Smooth muscle cell (in vitro differentiated cells): ENCODE data around the gene LANCL2. TPM values are rescaled to one million over a fixed set of nuclear protein-coding genes. Genes with fewer than 3 reads are reported as not detected.
A peak's percentile ranks its signal among the peaks of the same experiment; 100 is the strongest.

Experiments used
- DNase-seq: peaks from one replicate; lab custom pipeline; 2025; ENCODE audit not compliant: unreplicated experiment; lab: John Stamatoyannopoulos, UW
- H2AFZ ChIP-seq: fragments of 200-600 bp; sonication (generic); 2 replicates; pipeline ENCODE4 v1.6.0; 2016; ENCODE audit warnings: antibody characterized with exemption, low read depth, mild to moderate bottlenecking
- H3F3A ChIP-seq: fragments of 200-600 bp; sonication (generic); 2 replicates; pipeline ENCODE4 v1.6.0; 2017; ENCODE audit warnings: antibody characterized with exemption, low read depth
- H3K27ac ChIP-seq: fragments of 200-600 bp; sonication (generic); 2 replicates; pipeline ENCODE4 v1.5.1; 2016; ENCODE audit warnings: low read depth, mild to moderate bottlenecking
- H3K27me3 ChIP-seq: fragments of 200-600 bp; sonication (generic); 2 replicates; pipeline ENCODE4 v1.6.1; 2016; ENCODE audit warnings: low read depth, mild to moderate bottlenecking
- H3K36me3 ChIP-seq: fragments of 200-600 bp; sonication (generic); 2 replicates; pipeline ENCODE4 v1.5.1; 2016; ENCODE audit warnings: low read depth
- H3K4me1 ChIP-seq: fragments of 200-600 bp; sonication (generic); 2 replicates; pipeline ENCODE4 v1.5.1; 2016; ENCODE audit warnings: low read depth
- H3K4me2 ChIP-seq: fragments of 200-600 bp; sonication (generic); 2 replicates; pipeline ENCODE4 v1.6.0; 2016; ENCODE audit warnings: mild to moderate bottlenecking
- H3K4me3 ChIP-seq: fragments of 200-600 bp; sonication (generic); 2 replicates; pipeline ENCODE4 v1.5.1; 2016; ENCODE audit warnings: mild to moderate bottlenecking
- H3K79me2 ChIP-seq: fragments of 200-600 bp; sonication (generic); 2 replicates; pipeline ENCODE4 v1.6.0; 2016; ENCODE audit warnings: low read depth, mild to moderate bottlenecking
- H3K9ac ChIP-seq: fragments of 200-600 bp; sonication (generic); 2 replicates; pipeline ENCODE4 v1.6.0; 2016; ENCODE audit warnings: low read depth
- H3K9me3 ChIP-seq: fragments of 200-600 bp; sonication (generic); replicated peaks from 2 replicates; pipeline ENCODE4 v1.5.1; 2016; ENCODE audit warnings: low read depth
- H4K20me1 ChIP-seq: fragments of 200-600 bp; sonication (generic); 2 replicates; pipeline ENCODE4 v1.6.0; 2016; ENCODE audit warnings: low read depth
- CTCF ChIP-seq: fragments of 200-600 bp; sonication (generic); IDR thresholded peaks from 2 replicates; pipeline ENCODE4 v1.5.1; 2017; ENCODE audit warnings: borderline replicate concordance, mild to moderate bottlenecking, antibody characterized with exemption; ENCODE audit not compliant: insufficient read depth, poor library complexity, severe bottlenecking
- WGBS: methylation state at CpG from one replicate; pipeline ENCODE4 v1.1.7; 2016; ENCODE audit warnings: low lambda C conversion rate; 5-methylcytosine and 5-hydroxymethylcytosine counted together
- polyA plus RNA-seq: library from polyadenylated mRNA; unstranded; fragments of >200 nt; fragmentation: Nextera tagmentation; extraction: Ambion mirVana; gene quantifications from 2 replicates; pipeline ENCODE4 v1.2.1, GENCODE V29; 2016
- total RNA-seq: library from RNA; depleted of rRNA; stranded (reverse); fragments of >200 nt; gene quantifications from 2 replicates; pipeline ENCODE4 v1.2.3, GENCODE V29; 2014

The LANCL2 gene
- total and polyA plus RNA-seq, 2 experiments from 2014 or later = 9.4 to 15.6 TPM

GRCh38 chr7:55431898-55432297 is 66.8 kb downstream of the LANCL2 start:
- Histone ChIP-seq H3K4me1 (no peaks in the 10 kb centered on the region), H3K27me3 (no peaks in the 10 kb centered on the region), H3K4me3 (no peak overlapping the region), H3K36me3 (no peaks in the 10 kb centered on the region), H3F3A (no peaks in the 10 kb centered on the region), H3K9ac (no peak overlapping the region), H4K20me1 (no peaks in the 10 kb centered on the region), H2AFZ (no peak overlapping the region), H3K9me3 (no peaks in the 10 kb centered on the region), H3K79me2 (no peaks in the 10 kb centered on the region), H3K4me2 (no peak overlapping the region), H3K27ac (no peak overlapping the region)
- TF ChIP-seq CTCF = no peak
- DNase-seq = no peak
- 33% methylated on average over 2 of the region's 2 CpGs for WGBS

GRCh38 chr7:55432506-55432905 is 67.4 kb downstream of the LANCL2 start:
- Histone ChIP-seq H3K79me2 (no peaks in the 10 kb centered on the region), H3K4me2 (no peak overlapping the region), H3K9me3 (no peaks in the 10 kb centered on the region), H2AFZ (no peak overlapping the region), H3K4me3 (no peak overlapping the region), H3F3A (no peaks in the 10 kb centered on the region), H3K36me3 (no peaks in the 10 kb centered on the region), H4K20me1 (no peaks in the 10 kb centered on the region), H3K27ac (no peak overlapping the region), H3K9ac (no peak overlapping the region), H3K27me3 (no peaks in the 10 kb centered on the region), H3K4me1 (no peaks in the 10 kb centered on the region)
- 91% methylated on average over 3 of the region's 3 CpGs for WGBS
- TF ChIP-seq CTCF = no peak
- DNase-seq = no peak

GRCh38 chr7:55432939-55433784 is 68.0 kb downstream of the LANCL2 start:
- no peaks in the 10 kb centered on the region for H3K4me1 ChIP-seq
- no peaks in the 10 kb centered on the region for H3K9me3 ChIP-seq
- no peak for DNase-seq
- no peaks in the 10 kb centered on the region for H3F3A ChIP-seq
- H3K79me2 ChIP-seq = no peaks in the 10 kb centered on the region
- H3K9ac ChIP-seq = no peak overlapping the region
- no peak overlapping the region for H3K4me2 ChIP-seq
- 77% methylated on average over 13 of the region's 13 CpGs for WGBS
- no peak overlapping the region for H2AFZ ChIP-seq
- no peaks in the 10 kb centered on the region for H4K20me1 ChIP-seq
- TF ChIP-seq CTCF = peak; percentile 36
- H3K27ac ChIP-seq = no peak overlapping the region
- no peak overlapping the region for H3K4me3 ChIP-seq
- no peaks in the 10 kb centered on the region for H3K27me3 ChIP-seq
- H3K36me3 ChIP-seq = no peaks in the 10 kb centered on the region

- H3K4me1 ChIP-seq = no peaks in the 10 kb centered on the region
- H3K27ac ChIP-seq = no peak overlapping the region
Observed at GRCh38 chr7:55435466-55435865, 70.3 kb downstream of the LANCL2 start.

More at GRCh38 chr7:55435466-55435865, 70.3 kb downstream of the LANCL2 start:
- no peak for DNase-seq
- H3F3A ChIP-seq = no peaks in the 10 kb centered on the region
- H3K4me2 ChIP-seq = no peak overlapping the region
- no peak overlapping the region for H3K4me3 ChIP-seq
- no peaks in the 10 kb centered on the region for H3K9me3 ChIP-seq
- H3K79me2 ChIP-seq = no peaks in the 10 kb centered on the region
- no peaks in the 10 kb centered on the region for H3K36me3 ChIP-seq
- H3K27me3 ChIP-seq = no peaks in the 10 kb centered on the region
- TF ChIP-seq CTCF = no peak
- H4K20me1 ChIP-seq = no peaks in the 10 kb centered on the region
- WGBS = 91% methylated on average over 10 of the region's 10 CpGs
- no peak overlapping the region for H2AFZ ChIP-seq
- H3K9ac ChIP-seq = no peak overlapping the region
